SK-N-SH (cell line): ENCODE data around the gene TSHR. TPM values are rescaled to one million over a fixed set of nuclear protein-coding genes. Genes with fewer than 3 reads are reported as not detected.

ENCODE experiments used
- CTCF ChIA-PET: fragments of 300-600, 350-600 bp; formaldehyde crosslinking; extraction: SDS; loops from one replicate; lab custom pipeline; 2021; lab: Yijun Ruan, JAX
- POLR2A ChIA-PET: fragments of 350-600 bp; sonication (Branson Sonifier 250); formaldehyde crosslinking; extraction: SDS; loops from one replicate; lab custom pipeline; 2020; ENCODE audit warnings: antibody characterized with exemption, inconsistent platforms; lab: Yijun Ruan, JAX
- DNase-seq: peaks from one replicate; pipeline ENCODE4 v3.0.0; 2012
- H2AFZ ChIP-seq: fragments of 200-600 bp; sonication (generic); 2 replicates; pipeline ENCODE4 v1.8.1; 2016; ENCODE audit warnings: antibody characterized with exemption, mild to moderate bottlenecking, low read depth
- H3F3A ChIP-seq: fragments of 200-600 bp; sonication (generic); replicated peaks from 2 replicates; pipeline ENCODE3; 2016; ENCODE audit warnings: antibody characterized with exemption, mild to moderate bottlenecking; ENCODE audit not compliant: insufficient read depth
- H3K27ac ChIP-seq, 2 experiments: fragments of 200-500 bp in 1 of 2; fragments of 200-600 bp in 1 of 2; sonication (Bioruptor generic) in 1 of 2; sonication (generic), shearing (Covaris generic) in 1 of 2; 2 replicates each; pipeline versions ENCODE4 v1.5.1 to v1.6.1; 2014 to 2016; ENCODE audit warnings: low read depth in 2 of 2, inconsistent platforms in 1 of 2, low read length in 1 of 2, mild to moderate bottlenecking in 1 of 2, mixed read lengths in 1 of 2
- H3K27me3 ChIP-seq: fragments of 200-600 bp; sonication (generic), shearing (Covaris generic); 2 replicates; pipeline ENCODE4 v1.6.1; 2016; ENCODE audit warnings: mixed run types; ENCODE audit not compliant: insufficient read depth
- H3K36me3 ChIP-seq, 2 experiments: fragments of 200-500 bp in 1 of 2; fragments of 200-600 bp in 1 of 2; sonication (Bioruptor generic) in 1 of 2; sonication (generic) in 1 of 2; replicated peaks in 1 of 2; 2 replicates each; pipeline versions ENCODE3 to v1.5.1; 2014 to 2016; ENCODE audit warnings: low read length in 1 of 2, mild to moderate bottlenecking in 1 of 2; ENCODE audit not compliant: insufficient read depth in 2 of 2, control insufficient read depth in 1 of 2
- H3K4me1 ChIP-seq, 2 experiments: fragments of 200-500 bp in 1 of 2; fragments of 200-600 bp in 1 of 2; sonication (Bioruptor generic) in 1 of 2; sonication (generic), shearing (Covaris generic) in 1 of 2; 2 replicates each; pipeline versions ENCODE4 v1.5.1 to v1.6.1; 2014 to 2016; ENCODE audit warnings: low read depth in 1 of 2, low read length in 1 of 2, mixed run types in 1 of 2; ENCODE audit not compliant: insufficient read depth in 2 of 2, control insufficient read depth in 1 of 2
- H3K4me2 ChIP-seq: fragments of 200-600 bp; sonication (generic), shearing (Covaris generic); 2 replicates; pipeline ENCODE4 v1.6.1; 2017; ENCODE audit warnings: mixed run types
- H3K4me3 ChIP-seq, 2 experiments: fragments of 200-500 bp in 1 of 2; fragments of 200-600 bp in 1 of 2; sonication (Bioruptor generic) in 1 of 2; sonication (generic), shearing (Covaris generic) in 1 of 2; 2 replicates each; pipeline versions ENCODE4 v1.5.1 to v1.8.1; 2014 to 2016; ENCODE audit warnings: low read depth in 2 of 2, inconsistent platforms in 1 of 2, low read length in 1 of 2, mild to moderate bottlenecking in 1 of 2, mixed read lengths in 1 of 2, moderate library complexity in 1 of 2
- H3K79me2 ChIP-seq: fragments of 200-600 bp; sonication (generic); 2 replicates; pipeline ENCODE4 v1.8.1; 2017; ENCODE audit warnings: mild to moderate bottlenecking; ENCODE audit not compliant: insufficient read depth
- H3K9ac ChIP-seq: fragments of 200-600 bp; sonication (generic); 2 replicates; pipeline ENCODE4 v1.6.1; 2017; ENCODE audit warnings: mixed run types
- H3K9me2 ChIP-seq: fragments of 200-600 bp; sonication (generic); 2 replicates; pipeline ENCODE4 v1.6.1; 2017; ENCODE audit warnings: mixed run types
- H3K9me3 ChIP-seq: fragments of 200-600 bp; sonication (generic); 2 replicates; pipeline ENCODE4 v1.6.1; 2017; ENCODE audit warnings: mixed run types, mild to moderate bottlenecking, moderate library complexity
- H4K20me1 ChIP-seq: fragments of 200-600 bp; sonication (generic); 2 replicates; pipeline ENCODE4 v1.6.1; 2017; ENCODE audit warnings: mild to moderate bottlenecking, mixed run types; ENCODE audit not compliant: insufficient read depth
- CHD2 ChIP-seq: fragments of 150-350 bp; IDR thresholded peaks from 2 replicates; pipeline ENCODE4 v1.6.1; 2018; ENCODE audit warnings: low read length; ENCODE audit not compliant: partially characterized antibody
- FOSL2 ChIP-seq: IDR thresholded peaks from 2 replicates; pipeline ENCODE4 v1.4.0; 2012; ENCODE audit warnings: low read depth, mild to moderate bottlenecking, moderate library complexity, borderline replicate concordance
- FOXJ3 ChIP-seq: sonication (generic); formaldehyde crosslinking; IDR thresholded peaks from 2 replicates; pipeline ENCODE4 v1.5.1; 2020; ENCODE audit warnings: mild to moderate bottlenecking, missing genetic modification reagents
- FOXM1 ChIP-seq: IDR thresholded peaks from 2 replicates; pipeline ENCODE4 v1.4.0; 2012; ENCODE audit warnings: low read depth, mild to moderate bottlenecking
- JUND ChIP-seq: IDR thresholded peaks from 2 replicates; pipeline ENCODE4 v1.4.0; 2012
- MEF2A ChIP-seq: IDR thresholded peaks from 2 replicates; pipeline ENCODE4 v1.4.0; 2012; ENCODE audit warnings: low read depth, borderline replicate concordance
- PBX3 ChIP-seq: IDR thresholded peaks from 2 replicates; pipeline ENCODE4; 2012
- POLR2AphosphoS5 ChIP-seq: IDR thresholded peaks from 2 replicates; pipeline ENCODE4 v1.6.1; 2012; ENCODE audit warnings: low read depth, low read length
- RCOR1 ChIP-seq: fragments of 150-350 bp; IDR thresholded peaks from 2 replicates; pipeline ENCODE4 v1.6.1; 2017; ENCODE audit warnings: antibody characterized with exemption, low read length
- REST ChIP-seq: IDR thresholded peaks from 2 replicates; pipeline ENCODE4 v1.6.1; 2012; ENCODE audit warnings: mild to moderate bottlenecking, low read depth, low read length, moderate library complexity
- TCF12 ChIP-seq: IDR thresholded peaks from 2 replicates; pipeline ENCODE4 v1.4.0; 2012
- TEAD4 ChIP-seq: IDR thresholded peaks from 2 replicates; pipeline ENCODE4 v1.4.0; 2012; ENCODE audit warnings: mild to moderate bottlenecking, borderline replicate concordance; ENCODE audit not compliant: insufficient read depth
- WGBS: methylation state at CpG from one replicate; pipeline ENCODE4 v1.1.6; 2017; ENCODE audit warnings: low lambda C conversion rate; 5-methylcytosine and 5-hydroxymethylcytosine counted together
- polyA plus RNA-seq, 3 experiments: library from polyadenylated mRNA; depleted of rRNA; stranded (reverse); fragments of >200 nt; gene quantifications; 2 replicates each; pipeline ENCODE4 v1.2.3, GENCODE V29; 2012
- TF ChIP-seq, protein P1 (sequence below): fragments of 200-600 bp; sonication (generic); IDR thresholded peaks from 2 replicates; pipeline ENCODE4 v1.6.1; 2017; ENCODE audit warnings: antibody characterized with exemption, mild to moderate bottlenecking, moderate library complexity
- TF ChIP-seq, protein P2 (sequence below): IDR thresholded peaks from 2 replicates; pipeline ENCODE4 v1.4.0; 2012; ENCODE audit warnings: low read depth, borderline replicate concordance
- TF ChIP-seq, protein P3 (sequence below): IDR thresholded peaks from 2 replicates; pipeline ENCODE4 v1.4.0; 2012; ENCODE audit warnings: low read depth, borderline replicate concordance

TSHR gene
- polyA plus RNA-seq, 1 of the 3 experiments (the other 2 are of a cell fraction) = not detected

DNA sequence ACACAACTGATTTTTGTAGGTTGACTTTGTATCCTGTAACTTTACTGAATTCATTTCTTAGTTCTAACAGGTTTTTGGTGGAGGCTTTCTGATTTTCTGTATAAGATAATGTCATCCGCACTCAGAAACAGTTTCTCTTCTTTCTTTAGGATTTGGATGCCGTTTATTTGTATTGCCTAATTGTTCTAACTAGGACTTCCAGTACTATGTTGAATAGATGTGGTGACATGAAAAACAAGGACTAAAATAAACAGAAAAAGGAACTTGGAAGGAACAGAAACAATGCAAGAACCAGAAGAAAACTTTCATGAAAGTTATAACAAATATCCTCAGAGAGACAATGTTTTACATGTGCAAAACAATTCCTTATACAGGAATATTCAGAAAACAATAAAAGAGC, 165.1 kb downstream of the TSHR start:
- Histone ChIP-seq H3K9me2 (no peaks in the 10 kb centered on the region), H2AFZ (no peak overlapping the region), H3K79me2 (no peaks in the 10 kb centered on the region), H4K20me1 (no peaks in the 10 kb centered on the region), H3K4me2 (no peak overlapping the region), H3K27ac (no peak overlapping the region)
- DNase-seq = no peak
- WGBS = 4% methylated on average over 2 of the region's 2 CpGs
- TF ChIP-seq, protein P1, sequence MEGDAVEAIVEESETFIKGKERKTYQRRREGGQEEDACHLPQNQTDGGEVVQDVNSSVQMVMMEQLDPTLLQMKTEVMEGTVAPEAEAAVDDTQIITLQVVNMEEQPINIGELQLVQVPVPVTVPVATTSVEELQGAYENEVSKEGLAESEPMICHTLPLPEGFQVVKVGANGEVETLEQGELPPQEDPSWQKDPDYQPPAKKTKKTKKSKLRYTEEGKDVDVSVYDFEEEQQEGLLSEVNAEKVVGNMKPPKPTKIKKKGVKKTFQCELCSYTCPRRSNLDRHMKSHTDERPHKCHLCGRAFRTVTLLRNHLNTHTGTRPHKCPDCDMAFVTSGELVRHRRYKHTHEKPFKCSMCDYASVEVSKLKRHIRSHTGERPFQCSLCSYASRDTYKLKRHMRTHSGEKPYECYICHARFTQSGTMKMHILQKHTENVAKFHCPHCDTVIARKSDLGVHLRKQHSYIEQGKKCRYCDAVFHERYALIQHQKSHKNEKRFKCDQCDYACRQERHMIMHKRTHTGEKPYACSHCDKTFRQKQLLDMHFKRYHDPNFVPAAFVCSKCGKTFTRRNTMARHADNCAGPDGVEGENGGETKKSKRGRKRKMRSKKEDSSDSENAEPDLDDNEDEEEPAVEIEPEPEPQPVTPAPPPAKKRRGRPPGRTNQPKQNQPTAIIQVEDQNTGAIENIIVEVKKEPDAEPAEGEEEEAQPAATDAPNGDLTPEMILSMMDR = no peak
- no peak for TF ChIP-seq MEF2A
- TF ChIP-seq, protein P2, sequence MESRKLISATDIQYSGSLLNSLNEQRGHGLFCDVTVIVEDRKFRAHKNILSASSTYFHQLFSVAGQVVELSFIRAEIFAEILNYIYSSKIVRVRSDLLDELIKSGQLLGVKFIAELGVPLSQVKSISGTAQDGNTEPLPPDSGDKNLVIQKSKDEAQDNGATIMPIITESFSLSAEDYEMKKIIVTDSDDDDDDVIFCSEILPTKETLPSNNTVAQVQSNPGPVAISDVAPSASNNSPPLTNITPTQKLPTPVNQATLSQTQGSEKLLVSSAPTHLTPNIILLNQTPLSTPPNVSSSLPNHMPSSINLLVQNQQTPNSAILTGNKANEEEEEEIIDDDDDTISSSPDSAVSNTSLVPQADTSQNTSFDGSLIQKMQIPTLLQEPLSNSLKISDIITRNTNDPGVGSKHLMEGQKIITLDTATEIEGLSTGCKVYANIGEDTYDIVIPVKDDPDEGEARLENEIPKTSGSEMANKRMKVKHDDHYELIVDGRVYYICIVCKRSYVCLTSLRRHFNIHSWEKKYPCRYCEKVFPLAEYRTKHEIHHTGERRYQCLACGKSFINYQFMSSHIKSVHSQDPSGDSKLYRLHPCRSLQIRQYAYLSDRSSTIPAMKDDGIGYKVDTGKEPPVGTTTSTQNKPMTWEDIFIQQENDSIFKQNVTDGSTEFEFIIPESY = no peak
- no peak for TF ChIP-seq TCF12
- TF ChIP-seq RCOR1 = no peak
- TF ChIP-seq FOXM1 = no peak
- no peak for TF ChIP-seq FOSL2
- no peak for TF ChIP-seq REST
- TF ChIP-seq CHD2 = no peak
- TF ChIP-seq TEAD4 = no peak
- TF ChIP-seq POLR2AphosphoS5 = no peak
- TF ChIP-seq, protein P3, sequence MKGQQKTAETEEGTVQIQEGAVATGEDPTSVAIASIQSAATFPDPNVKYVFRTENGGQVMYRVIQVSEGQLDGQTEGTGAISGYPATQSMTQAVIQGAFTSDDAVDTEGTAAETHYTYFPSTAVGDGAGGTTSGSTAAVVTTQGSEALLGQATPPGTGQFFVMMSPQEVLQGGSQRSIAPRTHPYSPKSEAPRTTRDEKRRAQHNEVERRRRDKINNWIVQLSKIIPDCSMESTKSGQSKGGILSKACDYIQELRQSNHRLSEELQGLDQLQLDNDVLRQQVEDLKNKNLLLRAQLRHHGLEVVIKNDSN = no peak
- no peak for TF ChIP-seq PBX3
- no peak for TF ChIP-seq JUND
- TF ChIP-seq FOXJ3 (CRISPR knock-in tag) = no peak
- TF ChIP-seq, all 33 proteins: peak for 0
- no peak overlapping the region for H3K4me3 ChIP-seq
- no peaks in the 10 kb centered on the region for H3K9me3 ChIP-seq
- H3K4me1 ChIP-seq = no peaks in the 10 kb centered on the region
- ChIA-PET POLR2A (no interaction called here), CTCF (no interaction called here)
- no peak overlapping the region for H3K9ac ChIP-seq
- H3K36me3 ChIP-seq = no peaks in the 10 kb centered on the region
- H3F3A ChIP-seq = no peaks in the 10 kb centered on the region
- H3K27me3 ChIP-seq = no peaks in the 10 kb centered on the region
